Activated CD4-positive, alpha-beta memory T cell treated with anti-CD3 and anti-CD28 coated beads for 36 hours (primary cell): ENCODE data around the gene COX5B. TPM values are rescaled to one million over a fixed set of nuclear protein-coding genes. Genes with fewer than 3 reads are reported as not detected.

ENCODE experiments used
- total RNA-seq, 2 experiments: library from RNA; stranded (reverse); gene quantifications; one replicate each; pipeline ENCODE4 v1.2.3, GENCODE V29; 2021

The COX5B gene
- total RNA-seq, 2 experiments from 2014 or later, result 215 to 217 TPM

Other genes with a start within 250 kb of the COX5B start
- 10 to 100 TPM; 17.6 to 18.3 TPM for gene ANKRD36B, start 56.2 kb upstream of the COX5B start, total RNA-seq
- 100 to 1,000 TPM; 113 to 114 TPM for gene ACTR1B, start 18.0 kb downstream of the COX5B start, total RNA-seq
- gene C2orf92, start 23.7 kb downstream of the COX5B start, total RNA-seq, result 1 to 10 TPM; 4.5 to 4.8 TPM
- 100 to 1,000 TPM; 160 to 166 TPM for gene ZAP70, start 67.5 kb downstream of the COX5B start, total RNA-seq